ENCODE results near the gene AK8.

AK8 gene

GRCh38 chr9:132858751-132859150 lies 19.3 kb downstream of the AK8 start:
- no peak overlapping the region for H3K4me3 ChIP-seq (ENCODE audit: low read depth, low read length)

DNA sequence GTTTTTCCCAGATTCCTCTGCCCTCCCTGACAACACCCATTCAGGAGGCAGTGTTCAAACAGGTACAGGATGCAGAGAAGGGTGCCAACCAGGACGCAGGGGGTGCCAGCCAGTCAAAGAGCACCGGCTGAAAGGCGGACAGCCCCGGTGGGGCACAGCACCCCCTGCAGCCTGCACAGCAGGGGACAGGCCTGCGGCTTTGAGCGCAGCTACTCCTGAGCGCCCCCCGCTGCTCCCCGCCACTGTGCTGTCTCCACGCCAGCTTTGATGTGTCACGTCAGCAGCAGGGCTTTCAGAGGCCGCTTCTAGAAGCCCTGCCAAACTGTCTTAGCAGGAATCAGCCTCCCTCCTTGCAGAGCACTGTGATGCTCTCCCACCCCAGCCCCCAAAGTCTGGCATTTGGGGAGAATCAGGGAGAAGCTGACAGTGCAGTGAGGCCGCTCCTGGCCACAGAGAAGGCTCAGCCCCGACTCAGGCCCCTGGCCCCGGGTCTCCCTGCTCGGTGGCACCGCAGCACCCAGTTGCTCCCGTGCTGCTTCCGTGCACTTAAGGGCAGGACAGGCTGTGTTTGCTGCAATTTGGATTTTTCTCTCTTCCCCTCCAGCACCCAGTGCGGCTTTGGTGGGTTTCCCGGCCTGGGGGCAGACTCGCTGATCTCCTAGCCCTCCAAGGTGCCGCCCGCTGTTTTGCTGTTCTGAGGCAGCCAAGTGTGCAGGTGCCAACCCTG lies 20.3 kb downstream of the AK8 start:
- H3K4me3 ChIP-seq (ENCODE audit: low read depth, low read length), result no peak overlapping the region

GRCh38 chr9:132857031-132857430 lies 21.1 kb downstream of the AK8 start:
- no peak overlapping the region for H3K4me3 ChIP-seq (ENCODE audit: low read depth, low read length)

GRCh38 chr9:132855904-132856303 lies 22.2 kb downstream of the AK8 start:
- no peak overlapping the region for H3K4me3 ChIP-seq (ENCODE audit: low read depth, low read length)

DNA sequence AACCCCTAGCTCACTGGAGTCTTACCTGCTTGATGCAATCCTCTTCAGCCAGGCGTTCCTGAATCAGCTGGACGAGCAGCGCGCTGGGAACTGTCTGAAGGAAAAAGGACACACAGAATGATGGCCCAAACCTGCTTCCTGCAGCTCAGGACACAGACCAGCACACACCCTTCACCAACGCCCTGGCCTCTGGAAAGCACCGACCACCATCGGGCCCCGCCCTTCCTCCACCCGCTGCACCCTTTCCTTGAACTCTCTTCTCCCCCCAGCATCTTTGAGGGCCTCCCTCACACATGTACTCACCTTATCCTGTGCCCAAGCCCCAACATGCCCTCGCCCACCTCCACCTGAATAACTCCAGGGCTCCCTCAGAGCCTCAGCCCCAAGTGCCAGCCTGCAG lies 23.3 kb downstream of the AK8 start:
- H3K4me3 ChIP-seq (ENCODE audit: low read depth, low read length), result no peak overlapping the region

- H3K4me3 ChIP-seq (ENCODE audit: low read depth, low read length), result no peak overlapping the region
These were observed 24.6 kb downstream of the AK8 start for GRCh38 chr9:132853482-132853881.

DNA sequence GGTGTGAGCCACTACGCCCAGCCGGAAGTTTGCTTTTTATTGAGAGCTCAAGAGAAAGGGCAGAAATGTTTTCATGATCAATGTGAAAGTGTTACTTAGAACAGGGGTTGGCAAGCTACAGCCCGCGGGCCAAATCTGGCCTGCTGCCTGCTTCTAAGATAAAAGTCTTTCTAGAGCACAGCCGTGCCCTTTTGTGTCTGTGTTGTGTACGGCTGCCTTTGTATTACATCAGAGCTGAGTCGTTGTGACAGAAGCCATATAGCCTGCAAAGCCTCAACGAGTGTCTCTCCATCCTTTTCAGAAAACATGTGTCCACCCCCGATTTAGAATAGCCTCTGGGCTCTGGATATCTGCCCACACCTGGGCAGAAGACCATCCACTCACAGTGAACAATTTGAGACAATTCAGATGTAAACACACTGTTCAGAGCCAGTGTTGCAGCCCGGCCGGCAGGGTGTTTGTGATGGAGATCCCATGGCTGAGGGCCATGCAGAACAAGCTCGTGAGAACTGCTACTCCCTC lies 28.8 kb downstream of the AK8 start:
- H3K4me3 ChIP-seq (ENCODE audit: low read depth, low read length), result no peak overlapping the region

DNA sequence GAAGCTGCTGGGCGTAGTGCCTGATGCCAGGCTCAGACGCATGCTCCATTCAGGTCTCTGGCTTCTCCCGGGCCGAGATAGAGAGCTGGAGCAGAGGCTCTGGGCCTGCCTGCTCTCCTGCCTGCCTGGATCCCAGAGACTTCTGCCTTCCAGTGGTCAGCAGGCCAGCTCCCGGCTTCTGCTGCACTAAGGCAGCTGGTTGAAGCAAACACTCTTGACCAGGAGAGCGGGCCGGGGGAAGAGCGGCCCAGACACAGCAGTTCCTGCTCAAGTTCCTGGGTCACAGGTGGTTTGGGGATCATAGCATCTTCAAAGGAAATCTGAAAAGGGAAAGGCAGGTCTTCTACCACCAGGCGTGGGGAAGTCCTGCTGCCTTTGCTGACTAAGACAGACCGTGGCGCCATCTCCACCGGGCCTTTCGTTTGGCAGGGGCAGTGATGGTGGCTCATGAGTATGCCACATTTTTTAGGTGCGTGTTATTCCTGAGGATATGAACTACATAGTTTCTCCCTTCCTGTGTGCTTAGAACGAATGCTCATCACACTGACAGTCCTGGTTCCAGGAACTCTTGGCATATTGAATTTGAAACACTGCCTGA lies 31.1 kb downstream of the AK8 start:
- no peak overlapping the region for H3K4me3 ChIP-seq (ENCODE audit: low read depth, low read length)

DNA sequence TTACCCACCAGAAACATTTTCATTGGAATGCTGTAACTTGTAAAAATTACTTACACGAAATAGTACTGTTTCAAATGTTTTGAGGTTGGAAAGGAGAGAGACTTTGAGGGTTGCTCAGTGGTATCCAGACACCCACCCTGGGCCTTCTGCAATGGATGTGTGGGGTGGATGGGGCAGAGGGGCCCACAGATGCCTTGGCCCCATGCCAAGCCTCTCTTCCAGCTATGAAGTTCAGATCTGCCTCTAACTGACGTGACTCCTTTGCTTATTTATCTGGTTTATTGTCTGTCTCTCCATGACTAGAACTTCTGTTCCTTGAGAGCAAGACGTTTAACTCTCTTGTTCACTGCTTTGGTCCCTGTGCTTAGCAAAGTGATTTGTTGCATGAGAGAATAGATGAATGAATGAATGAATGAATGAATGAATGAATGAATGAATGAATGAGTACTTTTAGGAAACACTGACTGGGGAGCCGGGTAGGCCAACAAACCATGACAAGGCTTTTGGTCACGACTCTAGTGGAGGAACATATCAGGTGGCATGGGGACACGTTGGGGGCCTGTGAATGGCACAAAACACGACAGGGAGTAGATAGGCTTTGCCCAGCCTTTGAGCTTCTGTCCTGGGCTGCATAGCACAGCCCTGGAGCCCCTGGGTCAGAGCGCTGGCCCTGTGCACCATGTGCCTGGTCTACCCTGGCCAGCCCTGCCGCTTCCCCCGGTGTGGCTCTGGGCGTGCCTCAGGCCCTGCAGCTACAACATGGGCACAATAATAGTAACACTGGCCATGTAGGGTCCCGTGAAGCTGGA lies 31.8 kb downstream of the AK8 start:
- no peak overlapping the region for H3K4me3 ChIP-seq (ENCODE audit: low read depth, low read length)

DNA sequence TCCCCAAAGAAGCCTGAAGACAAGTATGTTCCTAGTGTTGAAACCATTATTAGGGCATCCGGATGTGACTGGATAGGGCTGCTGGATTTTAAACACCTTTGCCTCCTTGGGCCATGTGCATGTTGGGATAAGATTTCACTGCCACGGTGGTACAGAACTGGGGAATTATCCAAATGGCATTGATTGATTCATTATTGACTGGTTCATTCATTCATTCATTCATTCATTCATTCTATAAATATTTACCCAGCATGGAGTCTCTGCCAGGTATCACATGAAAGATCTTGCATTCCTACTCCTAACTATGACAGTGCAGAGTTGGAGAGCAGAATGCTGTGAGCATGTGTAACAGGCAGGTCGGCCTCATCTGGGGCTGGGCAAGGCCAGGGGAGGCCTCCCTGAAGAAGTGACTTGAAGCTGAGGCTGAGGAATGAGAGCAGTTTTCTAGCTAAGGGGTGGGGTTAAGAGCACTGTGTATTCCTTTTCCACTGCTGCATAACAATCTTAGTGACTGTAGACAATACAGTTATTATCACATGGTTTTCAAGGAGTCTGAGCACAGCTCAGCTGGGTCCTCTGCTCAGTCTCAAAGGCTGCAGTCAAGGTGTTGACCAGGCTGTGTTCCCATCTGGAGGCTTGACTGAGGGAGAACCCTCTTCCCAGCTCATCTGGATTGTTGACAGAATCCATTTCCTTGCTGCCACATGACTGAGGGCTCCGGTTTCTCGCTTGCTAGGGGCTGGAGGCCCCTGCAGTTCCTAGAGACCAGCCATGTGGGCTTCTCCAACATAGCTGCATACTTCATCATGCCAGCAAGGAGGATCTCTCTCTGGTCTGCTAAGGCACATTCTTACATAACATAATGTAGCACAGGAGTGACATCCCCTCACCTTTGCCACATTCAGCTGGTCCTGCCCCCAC lies 35.7 kb downstream of the AK8 start:
- no peak overlapping the region for H3K4me3 ChIP-seq (ENCODE audit: low read depth, low read length)

DNA sequence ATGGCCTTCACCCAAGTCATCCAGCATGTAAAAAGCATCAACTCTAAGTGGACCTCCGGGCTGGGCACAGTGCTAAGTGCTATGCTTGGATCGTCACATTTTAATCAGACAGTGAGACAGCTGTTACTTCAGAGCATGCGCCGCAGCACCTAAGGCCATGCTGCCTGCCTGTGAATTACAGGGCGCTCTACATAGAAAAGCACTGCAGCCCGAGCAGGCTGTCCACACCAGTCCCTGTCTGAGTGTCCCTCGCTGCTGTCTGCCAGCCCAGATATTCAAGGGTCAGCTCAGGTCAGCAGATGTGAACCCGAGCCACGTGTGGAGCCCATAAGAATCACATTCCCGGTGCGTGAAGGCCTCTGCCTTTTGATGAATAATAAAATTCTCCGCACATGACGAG lies 37.1 kb downstream of the AK8 start:
- H3K4me3 ChIP-seq (ENCODE audit: low read depth, low read length), result no peak overlapping the region

DNA sequence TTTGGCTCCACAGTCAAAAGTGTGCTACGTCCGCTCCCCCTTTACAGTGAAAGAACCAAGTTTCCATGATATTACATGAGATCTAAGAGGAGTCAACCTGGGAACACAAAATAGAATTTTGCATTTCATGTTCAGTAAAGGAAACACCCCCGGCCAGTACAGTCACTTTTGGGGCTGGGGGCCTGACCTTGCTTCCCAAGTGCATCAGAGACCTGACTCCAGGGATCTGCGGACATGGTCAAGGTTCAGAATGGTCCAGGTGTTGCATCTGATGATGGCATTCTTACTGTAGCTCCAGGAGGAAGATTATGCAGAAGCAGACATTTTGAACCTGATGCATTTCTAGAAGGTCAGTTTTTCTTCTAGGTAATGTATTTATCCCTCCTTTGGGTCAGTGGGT lies 39.8 kb downstream of the AK8 start:
- no peak overlapping the region for H3K4me3 ChIP-seq (ENCODE audit: low read depth, low read length)

GRCh38 chr9:132837501-132838286 lies 40.4 kb downstream of the AK8 start:
- no peak overlapping the region for H3K4me3 ChIP-seq (ENCODE audit: low read depth, low read length)

- H3K4me3 ChIP-seq (ENCODE audit: low read depth, low read length), result no peak overlapping the region
These were observed 43.7 kb downstream of the AK8 start for GRCh38 chr9:132834343-132834742.

DNA sequence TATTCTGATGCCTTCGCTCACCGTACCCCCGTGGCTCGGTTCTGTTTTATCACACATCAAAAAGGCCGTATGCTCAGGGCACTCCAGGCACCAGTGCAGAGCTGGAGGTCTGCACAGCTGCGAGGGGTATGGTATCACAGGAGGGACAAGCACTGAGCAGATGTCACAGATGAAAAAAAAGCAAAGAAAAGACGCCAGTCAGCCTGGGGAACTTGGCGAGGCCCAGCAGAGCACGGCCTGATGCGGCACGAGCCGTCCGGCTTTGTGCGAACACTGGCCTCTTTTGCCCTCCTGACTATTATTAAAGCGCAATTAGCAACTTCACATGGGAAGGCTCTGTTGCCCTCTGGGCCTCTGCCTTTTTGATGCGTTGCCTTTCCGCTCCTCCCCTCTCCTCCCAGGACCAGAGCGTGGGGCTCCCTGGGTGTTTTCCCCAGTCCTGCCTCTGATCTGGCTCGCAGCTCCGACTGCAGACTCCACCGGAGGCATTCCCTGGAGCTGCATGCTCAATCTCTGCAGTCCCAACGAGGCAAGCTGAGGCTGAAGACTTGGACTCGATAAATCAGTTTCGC lies 44.4 kb downstream of the AK8 start:
- no peak overlapping the region for H3K4me3 ChIP-seq (ENCODE audit: low read depth, low read length)

DNA sequence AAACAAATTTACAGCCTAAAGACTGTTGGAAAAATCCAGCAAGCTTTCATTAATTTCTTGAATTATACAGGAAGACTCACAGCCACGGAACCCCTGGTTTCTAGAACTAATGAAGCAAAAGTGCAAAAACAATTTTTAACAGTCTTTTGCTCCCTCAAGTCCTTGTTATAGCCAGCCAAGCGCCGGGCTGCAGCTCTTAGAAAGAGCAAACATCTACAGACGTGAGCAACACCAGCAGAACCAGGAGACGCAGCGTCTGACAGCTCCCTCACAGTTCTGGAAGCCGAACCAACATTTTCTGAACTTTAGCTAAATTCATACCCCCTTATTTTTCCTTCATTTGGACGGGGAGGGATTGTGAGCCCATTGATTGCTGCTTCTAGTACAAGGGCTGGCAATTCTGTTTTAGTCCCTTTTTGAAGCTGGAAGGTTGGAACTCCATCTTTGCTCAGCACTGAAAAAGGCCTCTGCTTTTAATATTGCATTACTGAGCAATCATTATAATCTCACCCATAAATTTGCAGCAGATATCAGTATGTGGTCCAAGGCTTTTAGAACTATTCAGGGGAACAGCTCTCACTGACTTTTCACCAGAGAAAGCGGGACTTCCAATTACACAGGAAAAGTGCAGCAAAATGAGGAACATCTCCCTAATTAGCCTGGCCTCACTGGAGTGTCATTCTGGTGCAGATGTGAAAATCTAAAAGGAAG lies 45.8 kb downstream of the AK8 start:
- no peak overlapping the region for H3K4me3 ChIP-seq (ENCODE audit: low read depth, low read length)

GRCh38 chr9:132828201-132828770 lies 49.8 kb downstream of the AK8 start:
- H3K4me3 ChIP-seq (ENCODE audit: low read depth, low read length), result no peak overlapping the region

DNA sequence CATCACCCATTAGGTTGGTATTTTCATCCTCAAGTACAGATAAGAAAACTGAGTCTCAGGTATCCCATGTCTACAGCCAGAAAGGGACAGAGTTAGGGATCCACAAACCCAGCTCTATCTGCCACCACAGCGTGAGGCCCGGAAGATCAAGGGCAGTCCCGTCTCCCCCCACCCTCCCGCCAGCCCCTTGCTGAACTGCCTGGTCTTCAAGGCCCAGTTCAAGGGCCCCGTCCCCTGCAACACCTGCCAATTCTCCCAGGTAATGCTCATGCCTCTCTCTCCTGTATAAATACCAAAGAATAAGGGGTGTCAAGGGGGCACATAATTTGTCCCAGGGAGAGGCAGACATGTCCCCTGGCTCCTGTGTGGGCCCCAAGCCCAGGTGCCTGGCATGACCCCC lies 50.7 kb downstream of the AK8 start:
- no peak overlapping the region for H3K4me3 ChIP-seq (ENCODE audit: low read depth, low read length)

Measured in iPS-11a (cell line).